Neural cell (in vitro differentiated cells): ENCODE data around the gene PTPRG. TPM values are rescaled to one million over a fixed set of nuclear protein-coding genes. Genes with fewer than 3 reads are reported as not detected.

Experiments
- H2AFZ ChIP-seq: fragments of 200-600, 300-800 bp; sonication (generic), shearing (Covaris generic); 2 replicates; pipeline ENCODE4 v1.6.0; 2014; ENCODE audit warnings: low read depth, mild to moderate bottlenecking, antibody characterized with exemption, low read length, moderate library complexity
- H3F3A ChIP-seq: fragments of 200-600 bp; shearing (Covaris generic); 2 replicates; pipeline ENCODE4 v1.6.1; 2016; ENCODE audit warnings: mild to moderate bottlenecking, moderate library complexity, mixed read lengths, antibody characterized with exemption, low read length; ENCODE audit not compliant: insufficient read depth, poor library complexity, severe bottlenecking
- H3K27ac ChIP-seq: fragments of 200-600, 300-800 bp; sonication (generic), shearing (Covaris generic); 2 replicates; pipeline ENCODE4 v1.5.1; 2014; ENCODE audit warnings: mild to moderate bottlenecking, low read length, moderate library complexity
- H3K27me3 ChIP-seq: fragments of 300-800, 200-600 bp; sonication (generic), shearing (Covaris generic); 2 replicates; pipeline ENCODE4 v1.6.0; 2014; ENCODE audit warnings: mild to moderate bottlenecking, low read depth, low read length, moderate library complexity; ENCODE audit not compliant: insufficient read depth
- H3K36me3 ChIP-seq: fragments of 300-800, 200-600 bp; sonication (generic), shearing (Covaris generic); 2 replicates; pipeline ENCODE4 v1.5.1; 2014; ENCODE audit warnings: mild to moderate bottlenecking, antibody characterized with exemption, low read length, moderate library complexity; ENCODE audit not compliant: insufficient read depth
- H3K4me2 ChIP-seq: fragments of 300-800, 200-600 bp; sonication (generic), shearing (Covaris generic); 2 replicates; pipeline ENCODE4 v1.6.0; 2014; ENCODE audit warnings: mild to moderate bottlenecking, low read length
- H3K4me3 ChIP-seq: fragments of 300-800, 200-600 bp; sonication (generic), shearing (Covaris generic); 2 replicates; pipeline ENCODE4 v1.5.1; 2014; ENCODE audit warnings: mild to moderate bottlenecking, low read length, moderate library complexity
- H3K79me2 ChIP-seq: fragments of 200-600 bp; shearing (Covaris generic); replicated peaks from 2 replicates; pipeline ENCODE4 v1.6.0; 2014; ENCODE audit warnings: mild to moderate bottlenecking, low read length, moderate library complexity; ENCODE audit not compliant: insufficient read depth
- H3K9ac ChIP-seq: fragments of 300-800, 200-600 bp; sonication (generic), shearing (Covaris generic); 2 replicates; pipeline ENCODE4 v1.6.1; 2016; ENCODE audit warnings: mild to moderate bottlenecking, low read length, mixed read lengths
- H3K9me2 ChIP-seq: fragments of 200-600 bp; shearing (Covaris generic); 2 replicates; pipeline ENCODE4 v1.6.1; 2016; ENCODE audit warnings: mild to moderate bottlenecking, low read length, mixed read lengths; ENCODE audit not compliant: insufficient read depth
- H3K9me3 ChIP-seq: fragments of 200-600, 300-800 bp; sonication (generic), shearing (Covaris generic); 2 replicates; pipeline ENCODE4 v1.6.1; 2016; ENCODE audit warnings: mild to moderate bottlenecking, mixed run types, low read length, moderate library complexity, mixed read lengths
- H4K20me1 ChIP-seq: fragments of 200-600 bp; shearing (Covaris generic); 2 replicates; pipeline ENCODE4 v1.6.1; 2016; ENCODE audit warnings: mild to moderate bottlenecking, mixed run types; ENCODE audit not compliant: insufficient read depth
- CTCF ChIP-seq: fragments of 450-650 bp; IDR thresholded peaks from 2 replicates; pipeline ENCODE4 v1.5.1; 2014; ENCODE audit warnings: antibody characterized with exemption, mild to moderate bottlenecking, moderate library complexity; ENCODE audit not compliant: poor library complexity, severe bottlenecking
- EP300 ChIP-seq: fragments of 450-650 bp; conservative IDR thresholded peaks from 2 replicates; pipeline ENCODE4 v1.6.1; 2014; ENCODE audit warnings: antibody characterized with exemption, mild to moderate bottlenecking, moderate library complexity; ENCODE audit not compliant: poor library complexity, severe bottlenecking
- EZH2 ChIP-seq: fragments of 200-600, 300-800 bp; shearing (Covaris generic), sonication (generic); IDR thresholded peaks from 2 replicates; pipeline ENCODE4 v1.6.1; 2014; ENCODE audit warnings: antibody characterized with exemption, low read length, borderline replicate concordance, mild to moderate bottlenecking; ENCODE audit not compliant: insufficient read depth, poor library complexity, severe bottlenecking
- MXI1 ChIP-seq: fragments of 450-650 bp; conservative IDR thresholded peaks from 2 replicates; pipeline ENCODE4 v1.6.1; 2014; ENCODE audit warnings: antibody characterized with exemption, mild to moderate bottlenecking; ENCODE audit not compliant: poor library complexity, severe bottlenecking
- POLR2AphosphoS5 ChIP-seq: IDR thresholded peaks from 2 replicates; pipeline ENCODE4 v1.6.1; 2012
- RAD21 ChIP-seq: fragments of 450-650 bp; conservative IDR thresholded peaks from 2 replicates; pipeline ENCODE4 v1.6.1; 2014; ENCODE audit warnings: antibody characterized with exemption, mild to moderate bottlenecking, moderate library complexity
- REST ChIP-seq: IDR thresholded peaks from 2 replicates; pipeline ENCODE4 v1.6.1; 2012; ENCODE audit warnings: borderline replicate concordance
- SMC3 ChIP-seq: fragments of 450-650 bp; conservative IDR thresholded peaks from 2 replicates; pipeline ENCODE4 v1.6.1; 2014; ENCODE audit warnings: antibody characterized with exemption, mild to moderate bottlenecking, moderate library complexity; ENCODE audit not compliant: poor library complexity
- TAF1 ChIP-seq: IDR thresholded peaks from 2 replicates; pipeline ENCODE4 v1.6.1; 2012; ENCODE audit warnings: low read depth
- polyA plus RNA-seq: library from polyadenylated mRNA; depleted of rRNA; stranded (reverse); fragments of >200 nt; gene quantifications from 2 replicates; pipeline ENCODE4 v1.2.3, GENCODE V29; 2014

Gene PTPRG
- polyA plus RNA-seq, 1 donor from 2014 or later = 33.1 TPM

DNA sequence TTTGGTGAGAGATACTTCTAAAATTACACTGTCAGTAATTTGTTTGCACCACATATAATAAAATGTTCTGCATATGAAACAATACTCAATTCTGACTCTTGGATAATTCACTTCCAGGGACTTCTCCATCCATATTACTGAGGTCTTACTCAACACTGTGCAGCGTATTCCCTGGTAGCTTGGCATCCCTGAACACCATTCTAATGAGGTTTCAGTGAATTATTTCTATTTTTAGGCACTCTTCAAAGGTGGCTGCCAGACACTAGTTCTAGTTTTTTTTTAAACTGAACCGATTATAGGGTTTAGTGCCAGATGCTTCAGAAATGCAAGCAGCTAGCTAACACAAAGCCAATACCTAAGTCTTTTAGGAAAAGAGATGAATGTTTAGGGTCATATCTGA lies 528.7 kb downstream of the PTPRG start:
- TF ChIP-seq RAD21 (no peak), EZH2 (no peak), CTCF (no peak), SMC3 (no peak), REST (no peak), MXI1 (no peak), POLR2AphosphoS5 (no peak), EP300 (no peak), TAF1 (no peak)
- H3K9ac ChIP-seq = no peak overlapping the region
- no peaks in the 10 kb centered on the region for H3K36me3 ChIP-seq
- H2AFZ ChIP-seq = no peak overlapping the region
- no peak overlapping the region for H3K4me3 ChIP-seq
- H3K4me2 ChIP-seq = no peak overlapping the region
- H3K79me2 ChIP-seq = no peaks in the 10 kb centered on the region
- H3K27ac ChIP-seq = no peak overlapping the region
- no peaks in the 10 kb centered on the region for H3K9me3 ChIP-seq
- no peaks in the 10 kb centered on the region for H3F3A ChIP-seq
- H3K9me2 ChIP-seq = no peaks in the 10 kb centered on the region
- no peaks in the 10 kb centered on the region for H4K20me1 ChIP-seq
- no peaks in the 10 kb centered on the region for H3K27me3 ChIP-seq

DNA sequence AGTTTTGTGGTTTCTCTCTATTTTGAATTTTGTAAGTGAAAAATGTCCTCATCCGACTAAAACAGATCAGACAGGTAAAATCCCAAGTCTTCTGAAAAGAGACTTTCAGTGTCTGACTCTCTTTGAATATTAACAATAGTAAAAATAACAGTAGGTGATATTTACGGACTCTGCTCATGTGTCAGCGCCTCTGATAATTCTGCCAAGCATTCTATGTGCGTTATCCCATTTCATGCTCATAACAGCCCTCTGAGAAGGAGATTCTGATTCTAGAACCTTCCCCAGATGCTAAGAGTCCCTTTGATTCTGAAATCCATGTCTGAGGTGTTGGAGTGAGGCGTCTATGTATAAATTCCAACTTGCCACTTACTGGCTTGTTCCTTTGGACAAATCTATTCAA lies 529.1 kb downstream of the PTPRG start:
- Histone ChIP-seq H3K27me3 (no peaks in the 10 kb centered on the region), H3K4me3 (no peak overlapping the region)

More for the DNA sequence above, 529.1 kb downstream of the PTPRG start:
- H3K36me3 ChIP-seq = no peaks in the 10 kb centered on the region
- no peaks in the 10 kb centered on the region for H4K20me1 ChIP-seq
- H3F3A ChIP-seq = no peaks in the 10 kb centered on the region
- no peaks in the 10 kb centered on the region for H3K9me2 ChIP-seq
- TF ChIP-seq RAD21 = no peak
- TF ChIP-seq POLR2AphosphoS5 = no peak
- no peak for TF ChIP-seq REST
- no peak for TF ChIP-seq TAF1
- TF ChIP-seq MXI1 = no peak
- no peak for TF ChIP-seq EP300
- TF ChIP-seq SMC3 = no peak
- no peak for TF ChIP-seq CTCF
- no peak for TF ChIP-seq EZH2
- H2AFZ ChIP-seq = no peak overlapping the region
- H3K27ac ChIP-seq = no peak overlapping the region
- H3K9ac ChIP-seq = no peak overlapping the region
- no peaks in the 10 kb centered on the region for H3K79me2 ChIP-seq
- no peaks in the 10 kb centered on the region for H3K9me3 ChIP-seq
- H3K4me2 ChIP-seq = no peak overlapping the region
